Lower leg skin (tissue), 3 donors: ENCODE data around the gene ACR.

Source experiments
- CTCF ChIP-seq, 3 donors: fragments of 450-650 bp; IDR thresholded peaks; one replicate each; pipeline ENCODE4 v1.5.1; 2016; ENCODE audit warnings: antibody characterized with exemption in 3 of 3, mild to moderate bottlenecking in 3 of 3, moderate library complexity in 2 of 3
- POLR2A ChIP-seq, 2 donors: fragments of 450-650 bp; IDR thresholded peaks; one replicate each; pipeline ENCODE4 v1.6.1; 2016 to 2017; ENCODE audit warnings: antibody characterized with exemption in 2 of 2, mild to moderate bottlenecking in 1 of 2, moderate library complexity in 1 of 2

- no peak for TF ChIP-seq CTCF (IDR thresholded peaks at IDR 0.05)
- TF ChIP-seq POLR2A (IDR thresholded peaks at IDR 0.05), result no peak
Measured at GRCh38 chr22:50708996-50709395, 29.0 kb upstream of the ACR start.
